Lower lobe of right lung (tissue), 2 donors: Measurements from ENCODE around the gene SLIT3. TPM values are rescaled to one million over a fixed set of nuclear protein-coding genes. Genes with fewer than 3 reads are reported as not detected.
A peak's percentile ranks its signal among the peaks of the same experiment; 100 is the strongest.

Source experiments
- ATAC-seq, 2 donors: fragments of 200-7000 bp; cut with Tn5 transposase; one replicate each; pipeline ENCODE4 v1.9.1; 2020 to 2022; ENCODE audit warnings: mild to moderate bottlenecking in 2 of 2, moderate library complexity in 2 of 2
- DNase-seq: peaks from one replicate; pipeline ENCODE4 v3.0.0-alpha.2; 2020
- H3K27ac ChIP-seq: fragments of 200-600 bp; one replicate; pipeline ENCODE4 v1.8.0; 2022
- H3K27me3 ChIP-seq: fragments of 200-600 bp; one replicate; pipeline ENCODE4 v1.8.0; 2022; ENCODE audit warnings: low read depth
- H3K36me3 ChIP-seq: fragments of 200-600 bp; one replicate; pipeline ENCODE4 v1.8.0; 2022; ENCODE audit warnings: mild to moderate bottlenecking
- H3K4me1 ChIP-seq: fragments of 200-600 bp; one replicate; pipeline ENCODE4 v1.8.0; 2022
- H3K4me3 ChIP-seq: fragments of 200-600 bp; one replicate; pipeline ENCODE4 v1.8.0; 2022; ENCODE audit warnings: mild to moderate bottlenecking
- H3K9me3 ChIP-seq: fragments of 200-600 bp; one replicate; pipeline ENCODE4 v1.8.0; 2022
- intact Hi-C: fragments of 100-400 bp; cut with DNase I; formaldehyde crosslinking; loops from one replicate; pipeline ENCODE4 v1.11.0; 2022
- microRNA-seq: library from miRNA; unstranded; fragments of <30 nt; microRNA quantifications from one replicate; pipeline ENCODE4 v1.2.0, GENCODE V29; 2020; ENCODE audit warnings: borderline number of aligned reads
- total RNA-seq: library from RNA; stranded (reverse); fragmentation: NEBNext Ultra II Directional; extraction: Animal tissue kit (Norgen Biotek cat#: 25700); gene quantifications from one replicate; pipeline ENCODE4 v1.2.1, GENCODE V29; 2021
- TF ChIP-seq, protein P1 (sequence below): fragments of 200-600 bp; IDR thresholded peaks from one replicate; pipeline ENCODE4 v1.8.0; 2022; ENCODE audit warnings: antibody characterized with exemption, mild to moderate bottlenecking
- donor health status: DM: no; HTN: yes; CAD: no; lungs with severe emphysema.

Gene SLIT3
- total RNA-seq, 1 donor from 2014 or later = 48.6 TPM

DNA sequence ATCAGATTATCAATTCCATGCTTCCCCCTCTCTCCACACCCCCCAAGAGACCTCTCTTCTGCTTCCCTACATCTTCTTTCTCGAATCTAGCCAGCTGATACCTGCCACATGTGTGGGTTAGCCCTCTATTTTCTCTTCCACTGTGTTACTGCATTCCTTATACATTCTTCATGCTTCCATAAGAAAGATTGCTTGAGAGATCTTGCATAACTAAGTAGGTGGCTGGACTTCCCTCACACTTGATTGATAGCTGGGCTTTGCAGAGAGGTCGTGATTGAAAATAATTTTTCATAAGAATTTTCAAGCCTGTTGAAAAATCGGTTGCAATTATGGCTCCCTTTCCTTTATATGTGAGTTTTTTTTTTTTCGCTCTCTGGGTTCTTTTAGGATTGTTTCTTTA lies 688.8 kb downstream of the SLIT3 start:
- no peak overlapping the region for H3K27ac ChIP-seq
- ATAC-seq = no peak
- no peaks in the 10 kb centered on the region for H3K27me3 ChIP-seq
- H3K36me3 ChIP-seq = no peaks in the 10 kb centered on the region
- intact Hi-C loops = no loop called here
- H3K4me3 ChIP-seq = no peak overlapping the region
- no peaks in the 10 kb centered on the region for H3K9me3 ChIP-seq
- DNase-seq = no peak
- TF ChIP-seq, protein P1, sequence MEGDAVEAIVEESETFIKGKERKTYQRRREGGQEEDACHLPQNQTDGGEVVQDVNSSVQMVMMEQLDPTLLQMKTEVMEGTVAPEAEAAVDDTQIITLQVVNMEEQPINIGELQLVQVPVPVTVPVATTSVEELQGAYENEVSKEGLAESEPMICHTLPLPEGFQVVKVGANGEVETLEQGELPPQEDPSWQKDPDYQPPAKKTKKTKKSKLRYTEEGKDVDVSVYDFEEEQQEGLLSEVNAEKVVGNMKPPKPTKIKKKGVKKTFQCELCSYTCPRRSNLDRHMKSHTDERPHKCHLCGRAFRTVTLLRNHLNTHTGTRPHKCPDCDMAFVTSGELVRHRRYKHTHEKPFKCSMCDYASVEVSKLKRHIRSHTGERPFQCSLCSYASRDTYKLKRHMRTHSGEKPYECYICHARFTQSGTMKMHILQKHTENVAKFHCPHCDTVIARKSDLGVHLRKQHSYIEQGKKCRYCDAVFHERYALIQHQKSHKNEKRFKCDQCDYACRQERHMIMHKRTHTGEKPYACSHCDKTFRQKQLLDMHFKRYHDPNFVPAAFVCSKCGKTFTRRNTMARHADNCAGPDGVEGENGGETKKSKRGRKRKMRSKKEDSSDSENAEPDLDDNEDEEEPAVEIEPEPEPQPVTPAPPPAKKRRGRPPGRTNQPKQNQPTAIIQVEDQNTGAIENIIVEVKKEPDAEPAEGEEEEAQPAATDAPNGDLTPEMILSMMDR = no peak
- H3K4me1 ChIP-seq = no peaks in the 10 kb centered on the region

Small RNA genes lying within 50 kb of the gene (microRNA-seq; reads per million reads assigned to microRNA genes)
- gene MIR218-2 (1.5 reads per million), gene MIR585 (9.6 reads per million, percentile 13 among the genes with 10 or more reads in this experiment)
